Gastroesophageal sphincter (tissue), 4 donors: Measurements from ENCODE around the gene MYCT1. TPM values are rescaled to one million over a fixed set of nuclear protein-coding genes. Genes with fewer than 3 reads are reported as not detected.

Source experiments
- ATAC-seq: fragments of 150-250 bp; one replicate; pipeline ENCODE4 v1.9.1; 2016; ENCODE audit warnings: mild to moderate bottlenecking, moderate library complexity
- H3K27ac ChIP-seq, 4 donors: fragments of 200-600 bp; sonication (generic) in 3 of 4; 1 replicate in 3 of 4; 2 replicates in 1 of 4; pipeline ENCODE4 v1.5.1; 2016 to 2019
- H3K27me3 ChIP-seq: fragments of 200-600 bp; sonication (generic); one replicate; pipeline ENCODE4 v1.5.1; 2019
- H3K36me3 ChIP-seq, 2 donors: fragments of 200-600 bp; sonication (generic); one replicate each; pipeline ENCODE4 v1.5.1; 2019; ENCODE audit warnings: control low read depth in 1 of 2
- H3K4me1 ChIP-seq, 3 donors: fragments of 200-600 bp; sonication (generic); 1 replicate in 2 of 3; 2 replicates in 1 of 3; pipeline ENCODE4 v1.5.1; 2016 to 2019; ENCODE audit warnings: control low read depth in 2 of 3
- H3K4me3 ChIP-seq, 2 donors: fragments of 200-600 bp; sonication (generic); one replicate each; pipeline ENCODE4 v1.5.1; 2019; ENCODE audit warnings: mild to moderate bottlenecking in 1 of 2, moderate library complexity in 1 of 2
- H3K9me3 ChIP-seq, 3 donors: fragments of 200-600 bp; sonication (generic); one replicate each; pipeline ENCODE4 v1.5.1; 2017 to 2019; ENCODE audit warnings: control low read depth in 2 of 3
- EP300 ChIP-seq: sonication (generic); formaldehyde crosslinking; IDR thresholded peaks from one replicate; pipeline ENCODE4 v1.6.1; 2017; ENCODE audit warnings: antibody characterized with exemption, mild to moderate bottlenecking
- POLR2A ChIP-seq, 2 donors: fragments of 450-650 bp; IDR thresholded peaks; one replicate each; pipeline ENCODE4 v1.6.1; 2017; ENCODE audit warnings: antibody characterized with exemption in 2 of 2, mild to moderate bottlenecking in 2 of 2, moderate library complexity in 1 of 2
- POLR2AphosphoS5 ChIP-seq: sonication (generic); formaldehyde crosslinking; IDR thresholded peaks from one replicate; pipeline ENCODE4 v1.6.1; 2017; ENCODE audit warnings: antibody characterized with exemption
- WGBS, 2 donors: methylation state at CpG; one replicate each; pipeline ENCODE4 v1.1.5; 2018; ENCODE audit warnings: low coverage in 1 of 2; 5-methylcytosine and 5-hydroxymethylcytosine counted together
- total RNA-seq, 4 donors: library from RNA; depleted of rRNA; stranded (reverse); fragments of >200 nt; gene quantifications; one replicate each; pipeline ENCODE4 v1.1.0, GENCODE V29; 2016
- TF ChIP-seq, protein P1 (sequence below), 4 experiments: fragments of 200-600 bp in 2 of 4; fragments of 450-650 bp in 2 of 4; sonication (generic) in 1 of 4; IDR thresholded peaks; one replicate each; pipeline ENCODE4 v1.5.1; 2017 to 2019; ENCODE audit warnings: antibody characterized with exemption in 4 of 4, mild to moderate bottlenecking in 2 of 4, moderate library complexity in 2 of 4

The MYCT1 gene
- 10 to 100 TPM in 2 of 4 donors, 1 to 10 TPM in 2; 7.9 to 15.2 (median 10.0) TPM for total RNA-seq

DNA sequence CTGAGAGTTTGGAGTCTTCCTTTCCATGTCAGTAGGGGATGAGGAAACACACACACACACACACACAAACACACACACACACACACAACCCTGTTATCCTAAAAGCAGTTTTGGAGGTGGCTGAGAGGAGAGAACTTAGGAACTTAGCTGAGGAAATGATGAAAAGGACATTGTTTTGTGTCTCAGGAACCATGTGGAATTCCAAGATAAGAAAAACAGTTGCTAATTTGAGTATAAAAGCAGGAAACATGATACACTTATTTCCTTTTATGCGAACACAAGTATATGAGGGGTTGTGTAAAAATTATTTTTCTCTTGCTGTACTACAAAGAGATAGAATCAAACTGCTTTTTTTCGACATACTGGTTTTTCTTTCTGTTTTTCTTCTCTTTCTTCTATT lies at the start of gene MYCT1:
Gene MYCT1 (plus strand): TSS at position 264 of the 400 bp plus-strand sequence. CDS start 6 bp downstream, at position 270.
- no peaks in the 10 kb centered on the region for H3K36me3 ChIP-seq
- H3K4me3 ChIP-seq: peak within 1 kb of the TSS; percentile 12 to 34
- H3K9me3 ChIP-seq: no peaks in the 10 kb centered on the region
- no peaks in the 10 kb centered on the region for H3K4me1 ChIP-seq
- ATAC-seq: peak; percentile 43
- WGBS, 2 donors: 52 to 70% methylated on average over 2 of the region's 2 CpGs
- peak within 1 kb of the TSS in 1 of 4 donors; percentile 44 for H3K27ac ChIP-seq
- H3K27me3 ChIP-seq: no peaks in the 10 kb centered on the region
- TF ChIP-seq, protein P1, sequence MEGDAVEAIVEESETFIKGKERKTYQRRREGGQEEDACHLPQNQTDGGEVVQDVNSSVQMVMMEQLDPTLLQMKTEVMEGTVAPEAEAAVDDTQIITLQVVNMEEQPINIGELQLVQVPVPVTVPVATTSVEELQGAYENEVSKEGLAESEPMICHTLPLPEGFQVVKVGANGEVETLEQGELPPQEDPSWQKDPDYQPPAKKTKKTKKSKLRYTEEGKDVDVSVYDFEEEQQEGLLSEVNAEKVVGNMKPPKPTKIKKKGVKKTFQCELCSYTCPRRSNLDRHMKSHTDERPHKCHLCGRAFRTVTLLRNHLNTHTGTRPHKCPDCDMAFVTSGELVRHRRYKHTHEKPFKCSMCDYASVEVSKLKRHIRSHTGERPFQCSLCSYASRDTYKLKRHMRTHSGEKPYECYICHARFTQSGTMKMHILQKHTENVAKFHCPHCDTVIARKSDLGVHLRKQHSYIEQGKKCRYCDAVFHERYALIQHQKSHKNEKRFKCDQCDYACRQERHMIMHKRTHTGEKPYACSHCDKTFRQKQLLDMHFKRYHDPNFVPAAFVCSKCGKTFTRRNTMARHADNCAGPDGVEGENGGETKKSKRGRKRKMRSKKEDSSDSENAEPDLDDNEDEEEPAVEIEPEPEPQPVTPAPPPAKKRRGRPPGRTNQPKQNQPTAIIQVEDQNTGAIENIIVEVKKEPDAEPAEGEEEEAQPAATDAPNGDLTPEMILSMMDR (IDR thresholded peaks at IDR 0.05): no peak
- TF ChIP-seq POLR2AphosphoS5: peak; percentile 29

DNA sequence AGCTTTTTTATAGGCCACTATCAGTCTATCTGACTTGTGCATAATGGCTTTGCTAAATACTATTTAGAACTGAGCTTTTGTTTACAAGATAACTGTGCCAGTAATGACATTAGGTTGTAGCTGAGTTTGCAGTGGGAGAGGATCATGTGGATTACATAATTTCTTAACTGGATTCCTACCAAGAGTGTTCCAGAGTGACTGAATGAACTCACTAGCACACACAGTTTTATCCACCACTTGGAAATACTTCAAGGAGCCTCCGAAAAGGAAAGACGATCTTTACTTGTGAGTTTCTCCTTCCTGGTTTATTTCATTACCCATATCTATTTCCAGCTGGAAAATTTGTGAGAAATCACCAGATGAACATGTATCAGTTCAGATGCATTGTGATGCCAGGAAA lies 49.6 kb upstream of the MYCT1 start:
- H3K27ac ChIP-seq: peak overlapping the region in 2 of 4 donors; percentile 17 to 41

DNA sequence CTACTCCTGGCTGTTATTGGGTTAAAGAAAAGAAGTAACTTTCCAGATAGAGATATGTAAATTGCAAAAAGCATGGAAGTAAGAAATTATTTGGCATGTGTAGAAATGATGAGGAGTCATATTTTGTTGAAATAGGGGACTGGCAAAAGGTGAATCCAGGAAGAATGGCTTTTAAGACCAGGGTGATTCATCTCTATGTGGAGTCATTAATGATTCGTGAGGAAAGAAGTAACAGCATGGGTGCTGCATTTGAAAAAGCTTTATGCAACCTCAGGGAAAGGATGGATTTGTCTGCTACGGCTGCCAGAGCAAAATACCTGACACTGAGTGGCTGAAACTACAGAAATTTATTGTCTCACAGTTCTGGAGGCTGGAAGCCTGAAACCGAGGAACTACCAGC lies 45.7 kb upstream of the MYCT1 start:
- no peak for ATAC-seq
- H3K27ac ChIP-seq: no peak overlapping the region

More for the DNA sequence above, 49.6 kb upstream of the MYCT1 start:
- Histone ChIP-seq H3K36me3 (no peaks in the 10 kb centered on the region), H3K9me3 (no peaks in the 10 kb centered on the region), H3K4me3 (no peak overlapping the region), H3K4me1 (peaks cover 0 to 32% (median 2%) of the 10 kb centered on the region in 3 donors), H3K27me3 (no peaks in the 10 kb centered on the region)
- TF ChIP-seq, protein P1 (IDR thresholded peaks at IDR 0.05): no peak
- TF ChIP-seq POLR2AphosphoS5 (peak; percentile 45), EP300 (no peak)
- WGBS, 2 donors: 18 to 38% methylated on average over 2 of the region's 2 CpGs
- ATAC-seq: peak; percentile 71

DNA sequence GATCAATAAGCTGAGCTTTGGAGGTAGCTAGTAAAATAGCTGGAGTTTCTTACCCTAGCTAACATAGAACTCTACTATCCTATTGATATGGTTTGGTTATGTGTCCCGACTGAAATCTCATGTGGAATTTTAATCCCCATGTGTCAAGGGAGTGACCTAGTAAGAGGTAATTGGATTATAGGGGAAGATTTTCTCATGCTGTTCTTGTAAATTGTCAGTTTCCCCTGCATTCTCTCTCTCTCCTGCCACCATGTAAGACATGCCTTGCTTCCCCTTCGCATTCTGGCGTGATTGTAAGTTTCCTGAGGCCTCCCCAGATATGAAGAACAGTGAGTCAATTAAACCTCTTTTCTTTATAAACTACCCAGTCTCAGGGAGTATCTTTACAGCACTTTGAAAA lies 35.9 kb upstream of the MYCT1 start:
- Histone ChIP-seq H3K9me3 (no peaks in the 10 kb centered on the region), H3K27ac (no peak overlapping the region), H3K4me1 (no peaks in the 10 kb centered on the region), H3K4me3 (no peak overlapping the region), H3K36me3 (no peaks in the 10 kb centered on the region), H3K27me3 (no peaks in the 10 kb centered on the region)
- no peak for TF ChIP-seq EP300
- TF ChIP-seq, protein P1 (IDR thresholded peaks at IDR 0.05): no peak
- TF ChIP-seq POLR2A (IDR thresholded peaks at IDR 0.05): no peak
- TF ChIP-seq POLR2AphosphoS5: no peak
- ATAC-seq: no peak
- 84 to 95% methylated on average over 3 of the region's 3 CpGs for WGBS, 2 donors

More for the DNA sequence above, 45.7 kb upstream of the MYCT1 start:
- no peaks in the 10 kb centered on the region for H3K9me3 ChIP-seq
- H3K27me3 ChIP-seq: no peaks in the 10 kb centered on the region
- peaks cover 0 to 16% (median 2%) of the 10 kb centered on the region in 3 donors for H3K4me1 ChIP-seq
- TF ChIP-seq EP300 (no peak), POLR2AphosphoS5 (no peak), POLR2A (IDR thresholded peaks at IDR 0.05) (no peak)
- no peaks in the 10 kb centered on the region for H3K36me3 ChIP-seq
- no peak overlapping the region for H3K4me3 ChIP-seq
- WGBS, 2 donors: 54 to 79% methylated on average over 2 to 3 of the region's 3 CpGs

GRCh38 chr6:152669895-152670294 lies 27.8 kb upstream of the MYCT1 start:
- no peak for ATAC-seq
- Histone ChIP-seq H3K4me1 (no peaks in the 10 kb centered on the region), H3K9me3 (no peaks in the 10 kb centered on the region), H3K27me3 (no peaks in the 10 kb centered on the region), H3K4me3 (no peak overlapping the region), H3K27ac (no peak overlapping the region), H3K36me3 (no peaks in the 10 kb centered on the region)
- WGBS, 2 donors: 13 to 18% methylated on average over 1 of the region's 1 CpG
- TF ChIP-seq EP300: no peak
- TF ChIP-seq, protein P1 (IDR thresholded peaks at IDR 0.05): peak; percentile 5 to 54 (median 50)
